ENCODE measurements around the gene PCSK2. TPM values are rescaled to one million over a fixed set of nuclear protein-coding genes. Genes with fewer than 3 reads are reported as not detected.

Gene PCSK2
- total and polyA plus RNA-seq, 4 donors, result 0.13 to 2.2 TPM; not detected in 2

DNA sequence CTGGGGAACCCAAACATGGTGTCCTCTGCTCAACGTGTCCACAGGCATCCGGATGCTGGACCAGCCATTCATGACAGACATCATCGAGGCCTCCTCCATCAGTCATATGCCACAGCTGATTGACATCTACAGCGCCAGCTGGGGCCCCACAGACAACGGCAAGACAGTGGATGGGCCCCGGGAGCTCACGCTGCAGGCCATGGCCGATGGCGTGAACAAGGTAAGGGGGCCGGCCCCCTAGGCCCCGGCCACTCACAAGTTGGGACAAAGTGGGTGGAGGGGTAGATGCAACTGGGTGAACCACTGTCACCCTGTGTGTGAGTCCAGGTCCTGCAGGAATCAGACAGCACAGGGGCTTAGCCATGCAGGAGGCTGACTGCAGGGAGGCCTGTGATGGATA lies 209.8 kb downstream of the PCSK2 start:
- Histone ChIP-seq H3K36me3 (ENCODE audit: control insufficient read depth in 1 of 2, insufficient read depth in 2 of 2, low read length in 1 of 2) (no peaks in the 10 kb centered on the region), H3K27me3 (ENCODE audit: control insufficient read depth in 1 of 2, insufficient read depth in 2 of 2, low read length in 1 of 2) (no peaks in the 10 kb centered on the region), H3K4me1 (ENCODE audit: control insufficient read depth in 1 of 2, insufficient read depth in 2 of 2, low read length in 2 of 2) (no peaks in the 10 kb centered on the region), H3K9me3 (ENCODE audit: control insufficient read depth, low read length) (no peaks in the 10 kb centered on the region), H3K4me3 (ENCODE audit: low read length in 2 of 2) (no peak overlapping the region), H3K27ac (ENCODE audit: low read depth in 1 of 2, low read length in 2 of 2) (no peak overlapping the region)
- no peak for DNase-seq
- ATAC-seq (ENCODE audit: low FRiP score), result no peak
- 90 to 91% methylated on average over 11 of the region's 11 CpGs for WGBS, 2 donors
- intact Hi-C loops (cut with DNase I), result no loop called here

DNA sequence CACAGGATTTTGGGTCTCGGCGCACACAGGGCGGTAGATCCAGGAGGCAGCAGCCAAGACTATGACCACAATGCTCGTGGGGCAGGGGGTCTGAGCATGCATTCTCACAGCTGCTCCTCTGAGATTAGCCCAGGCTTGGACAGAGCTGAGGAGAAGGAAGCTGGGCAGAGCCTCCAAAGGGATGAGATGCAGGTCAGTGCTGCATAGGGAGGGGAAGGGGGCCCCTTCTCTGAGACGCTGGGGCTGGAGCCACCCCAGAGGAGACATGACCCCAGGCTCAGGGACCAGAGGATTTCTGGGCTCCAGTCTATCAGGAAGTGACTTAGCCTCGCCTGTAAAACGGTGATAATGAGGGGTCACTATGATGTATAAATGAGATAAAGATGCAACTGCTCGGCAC lies 210.4 kb downstream of the PCSK2 start:
- Histone ChIP-seq H3K9me3 (ENCODE audit: control insufficient read depth, low read length) (no peaks in the 10 kb centered on the region), H3K36me3 (ENCODE audit: control insufficient read depth in 1 of 2, insufficient read depth in 2 of 2, low read length in 1 of 2) (no peaks in the 10 kb centered on the region), H3K27me3 (ENCODE audit: control insufficient read depth in 1 of 2, insufficient read depth in 2 of 2, low read length in 1 of 2) (no peaks in the 10 kb centered on the region), H3K4me3 (ENCODE audit: low read length in 2 of 2) (no peak overlapping the region), H3K27ac (ENCODE audit: low read depth in 1 of 2, low read length in 2 of 2) (no peak overlapping the region), H3K4me1 (ENCODE audit: control insufficient read depth in 1 of 2, insufficient read depth in 2 of 2, low read length in 2 of 2) (no peaks in the 10 kb centered on the region)
- ATAC-seq (ENCODE audit: low FRiP score), result no peak
- intact Hi-C loops (cut with DNase I), result no loop called here
- 62 to 66% methylated on average over 8 of the region's 8 CpGs for WGBS, 2 donors
- no peak for DNase-seq

DNA sequence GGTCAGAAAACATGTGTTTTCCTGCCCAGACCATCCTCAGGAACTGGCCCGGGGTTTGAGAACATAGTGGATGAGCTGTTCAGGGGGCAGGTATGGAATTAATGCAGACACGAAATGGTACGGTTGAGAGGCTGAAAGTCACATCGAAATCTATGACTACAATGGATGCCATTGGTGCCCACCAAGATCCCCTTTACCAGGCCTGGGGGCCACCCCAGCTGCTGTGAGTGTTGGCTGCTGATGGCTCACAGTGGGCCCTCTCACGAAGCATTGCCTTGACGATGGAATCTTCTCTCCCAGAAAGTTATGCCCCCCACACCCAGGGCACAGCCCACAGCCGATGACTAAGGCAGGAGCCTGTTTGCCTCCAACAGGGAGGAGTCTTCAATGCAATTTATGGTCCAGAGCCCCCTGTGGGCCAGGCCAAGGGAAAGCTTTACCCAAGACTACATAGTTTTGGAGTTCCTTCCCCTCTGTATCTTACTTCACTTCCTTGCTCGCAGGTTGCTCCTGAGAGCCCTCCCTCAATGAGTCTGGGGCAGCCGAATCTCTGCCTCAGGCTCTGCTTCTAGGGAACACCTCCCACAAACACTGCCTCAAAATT lies 211.7 kb downstream of the PCSK2 start:
- no peaks in the 10 kb centered on the region for H3K27me3 ChIP-seq (ENCODE audit: control insufficient read depth in 1 of 2, insufficient read depth in 2 of 2, low read length in 1 of 2)
- ATAC-seq (ENCODE audit: low FRiP score) (no peak), DNase-seq (no peak)
- H3K4me3 ChIP-seq (ENCODE audit: low read length in 2 of 2), result no peak overlapping the region
- intact Hi-C loops (cut with DNase I), result no loop called here
- H3K27ac ChIP-seq (ENCODE audit: low read depth in 1 of 2, low read length in 2 of 2), result no peak overlapping the region
- WGBS, 2 donors, result 83 to 85% methylated on average over 9 of the region's 9 CpGs
- H3K36me3 ChIP-seq (ENCODE audit: control insufficient read depth in 1 of 2, insufficient read depth in 2 of 2, low read length in 1 of 2), result no peaks in the 10 kb centered on the region
- H3K4me1 ChIP-seq (ENCODE audit: control insufficient read depth in 1 of 2, insufficient read depth in 2 of 2, low read length in 2 of 2), result no peaks in the 10 kb centered on the region
- no peaks in the 10 kb centered on the region for H3K9me3 ChIP-seq (ENCODE audit: control insufficient read depth, low read length)

DNA sequence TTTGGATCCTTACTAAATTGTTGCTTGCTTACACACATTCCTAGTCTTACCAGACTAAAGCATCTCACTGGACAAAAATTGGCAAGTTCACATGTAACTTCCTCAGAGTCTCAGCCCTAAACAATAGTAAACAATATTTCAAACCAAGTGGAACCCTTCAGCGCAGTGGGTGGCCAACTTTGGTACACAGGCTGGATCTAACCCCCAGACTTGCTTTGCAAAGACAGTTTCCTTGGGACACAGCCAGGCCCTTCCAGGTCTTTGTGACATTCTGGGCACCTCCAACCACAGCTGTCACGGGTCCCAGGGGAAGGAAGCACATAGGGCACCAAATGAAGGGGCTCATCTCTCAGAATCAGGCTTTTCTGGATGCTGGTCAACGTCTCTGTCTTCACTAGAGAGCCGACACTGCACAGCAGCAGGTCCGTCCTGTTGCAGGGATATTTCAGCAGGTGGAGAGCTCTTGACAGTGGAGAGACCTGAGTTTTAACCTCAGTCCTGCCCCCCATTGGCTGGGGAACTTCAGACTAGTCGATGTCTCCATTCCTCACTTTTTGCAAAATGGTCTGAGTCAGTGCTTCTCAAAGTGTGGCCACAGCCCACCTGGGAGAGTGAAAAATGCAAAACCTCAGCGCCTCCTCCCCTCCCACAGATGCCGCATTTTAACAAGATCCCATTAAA lies 212.9 kb downstream of the PCSK2 start:
- H3K4me3 ChIP-seq (ENCODE audit: low read length in 2 of 2), result no peak overlapping the region
- WGBS, 2 donors, result 73 to 78% methylated on average over 8 of the region's 8 CpGs
- no peaks in the 10 kb centered on the region for H3K4me1 ChIP-seq (ENCODE audit: control insufficient read depth in 1 of 2, insufficient read depth in 2 of 2, low read length in 2 of 2)
- intact Hi-C loops (cut with DNase I), result no loop called here
- no peaks in the 10 kb centered on the region for H3K36me3 ChIP-seq (ENCODE audit: control insufficient read depth in 1 of 2, insufficient read depth in 2 of 2, low read length in 1 of 2)
- no peak for DNase-seq
- no peaks in the 10 kb centered on the region for H3K9me3 ChIP-seq (ENCODE audit: control insufficient read depth, low read length)
- ATAC-seq (ENCODE audit: low FRiP score), result no peak
- H3K27ac ChIP-seq (ENCODE audit: low read depth in 1 of 2, low read length in 2 of 2), result no peak overlapping the region
- H3K27me3 ChIP-seq (ENCODE audit: control insufficient read depth in 1 of 2, insufficient read depth in 2 of 2, low read length in 1 of 2), result no peaks in the 10 kb centered on the region

DNA sequence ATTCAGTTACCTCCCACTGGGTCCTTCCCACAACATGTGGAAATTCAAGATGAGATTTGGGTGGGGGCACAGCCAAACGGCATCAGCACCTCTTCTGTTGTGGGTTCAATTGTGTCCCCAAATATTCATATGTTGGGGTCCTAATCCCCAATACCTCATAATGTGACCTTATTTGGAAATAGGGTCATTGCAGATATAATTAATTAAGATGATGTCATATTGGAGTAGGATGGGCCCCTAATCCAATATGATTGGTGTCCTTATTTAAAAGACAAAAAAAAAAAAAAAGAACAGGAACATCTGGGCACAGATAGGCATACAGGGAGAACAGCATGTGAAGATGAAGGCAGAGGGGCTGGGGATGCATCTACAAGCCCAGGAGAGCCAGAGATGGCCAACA lies 214.9 kb downstream of the PCSK2 start:
- Histone ChIP-seq H3K36me3 (ENCODE audit: control insufficient read depth in 1 of 2, insufficient read depth in 2 of 2, low read length in 1 of 2) (no peaks in the 10 kb centered on the region), H3K27ac (ENCODE audit: low read depth in 1 of 2, low read length in 2 of 2) (no peak overlapping the region), H3K4me3 (ENCODE audit: low read length in 2 of 2) (no peak overlapping the region), H3K9me3 (ENCODE audit: control insufficient read depth, low read length) (no peaks in the 10 kb centered on the region), H3K4me1 (ENCODE audit: control insufficient read depth in 1 of 2, insufficient read depth in 2 of 2, low read length in 2 of 2) (no peaks in the 10 kb centered on the region), H3K27me3 (ENCODE audit: control insufficient read depth in 1 of 2, insufficient read depth in 2 of 2, low read length in 1 of 2) (no peaks in the 10 kb centered on the region)
- WGBS, 2 donors, result 90 to 92% methylated on average over 1 of the region's 1 CpG
- intact Hi-C loops (cut with DNase I), result no loop called here
- DNase-seq (no peak), ATAC-seq (ENCODE audit: low FRiP score) (no peak)

DNA sequence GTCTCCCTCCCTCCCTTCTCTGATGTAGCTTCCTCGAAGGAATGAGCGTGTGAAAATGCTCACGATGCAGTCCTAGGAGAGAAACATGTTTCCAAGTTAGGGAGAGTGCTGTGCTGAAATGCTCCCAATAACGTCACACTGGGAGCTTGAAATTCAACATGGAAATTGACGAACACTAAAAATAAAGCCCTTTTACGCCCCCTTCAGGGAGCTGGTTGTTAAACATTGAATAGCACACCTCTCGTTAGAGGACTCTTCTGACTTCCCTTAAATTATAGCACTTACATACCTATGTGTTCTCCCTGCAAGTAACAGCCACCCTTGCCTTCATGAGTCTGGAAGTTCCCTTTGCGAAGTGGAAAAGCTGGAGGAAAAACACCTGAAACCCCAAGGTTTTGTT lies 215.7 kb downstream of the PCSK2 start:
- no peak for ATAC-seq (ENCODE audit: low FRiP score)
- H3K27me3 ChIP-seq (ENCODE audit: control insufficient read depth in 1 of 2, insufficient read depth in 2 of 2, low read length in 1 of 2), result no peaks in the 10 kb centered on the region
- intact Hi-C loops (cut with DNase I), result no loop called here
- DNase-seq, result no peak
- H3K4me3 ChIP-seq (ENCODE audit: low read length in 2 of 2), result no peak overlapping the region
- no peaks in the 10 kb centered on the region for H3K9me3 ChIP-seq (ENCODE audit: control insufficient read depth, low read length)
- no peaks in the 10 kb centered on the region for H3K4me1 ChIP-seq (ENCODE audit: control insufficient read depth in 1 of 2, insufficient read depth in 2 of 2, low read length in 2 of 2)
- no peaks in the 10 kb centered on the region for H3K36me3 ChIP-seq (ENCODE audit: control insufficient read depth in 1 of 2, insufficient read depth in 2 of 2, low read length in 1 of 2)
- 30 to 35% methylated on average over 8 of the region's 8 CpGs for WGBS, 2 donors
- no peak overlapping the region for H3K27ac ChIP-seq (ENCODE audit: low read depth in 1 of 2, low read length in 2 of 2)

DNA sequence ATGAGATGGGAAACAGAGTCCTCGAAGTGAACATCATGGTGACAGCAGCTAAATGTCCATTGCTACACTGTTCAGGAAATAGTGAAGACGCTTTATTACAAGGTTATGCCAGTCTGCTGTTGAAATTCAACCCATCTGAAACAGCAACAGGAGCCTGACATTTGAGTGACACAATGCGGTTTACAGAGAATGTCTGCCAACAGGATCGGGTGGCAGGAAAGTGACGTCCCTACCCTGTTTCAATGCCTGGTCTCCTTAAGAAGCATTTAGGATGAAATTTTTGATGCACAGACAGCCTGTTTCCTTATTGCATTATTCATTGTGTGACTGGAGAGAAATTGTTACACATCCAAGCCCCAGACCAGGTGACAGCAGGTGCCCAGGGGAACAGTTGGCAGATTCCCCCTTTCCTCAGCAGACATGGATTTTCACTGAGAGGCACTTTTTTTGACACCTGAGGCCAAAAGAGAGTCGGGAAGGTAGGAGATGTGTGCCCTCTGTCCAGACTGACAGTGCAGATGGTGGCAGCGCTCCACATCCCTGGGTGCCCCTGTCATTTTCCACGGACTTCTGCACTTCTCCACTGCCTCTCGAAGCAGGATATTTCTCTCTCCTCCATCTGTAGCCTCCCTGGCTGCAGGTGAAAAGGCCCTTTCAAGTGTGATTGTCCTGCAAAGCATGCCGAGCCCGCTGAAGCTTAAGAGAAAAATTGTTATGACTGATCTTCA lies 216.5 kb downstream of the PCSK2 start:
- Histone ChIP-seq H3K9me3 (ENCODE audit: control insufficient read depth, low read length) (no peaks in the 10 kb centered on the region), H3K4me3 (ENCODE audit: low read length in 2 of 2) (no peak overlapping the region), H3K27ac (ENCODE audit: low read depth in 1 of 2, low read length in 2 of 2) (no peak overlapping the region), H3K4me1 (ENCODE audit: control insufficient read depth in 1 of 2, insufficient read depth in 2 of 2, low read length in 2 of 2) (no peaks in the 10 kb centered on the region), H3K27me3 (ENCODE audit: control insufficient read depth in 1 of 2, insufficient read depth in 2 of 2, low read length in 1 of 2) (no peaks in the 10 kb centered on the region), H3K36me3 (ENCODE audit: control insufficient read depth in 1 of 2, insufficient read depth in 2 of 2, low read length in 1 of 2) (no peaks in the 10 kb centered on the region)
- ATAC-seq (ENCODE audit: low FRiP score) (no peak), DNase-seq (no peak)
- WGBS, 2 donors, result 64 to 65% methylated on average over 11 of the region's 11 CpGs
- intact Hi-C loops (cut with DNase I), result no loop called here

DNA sequence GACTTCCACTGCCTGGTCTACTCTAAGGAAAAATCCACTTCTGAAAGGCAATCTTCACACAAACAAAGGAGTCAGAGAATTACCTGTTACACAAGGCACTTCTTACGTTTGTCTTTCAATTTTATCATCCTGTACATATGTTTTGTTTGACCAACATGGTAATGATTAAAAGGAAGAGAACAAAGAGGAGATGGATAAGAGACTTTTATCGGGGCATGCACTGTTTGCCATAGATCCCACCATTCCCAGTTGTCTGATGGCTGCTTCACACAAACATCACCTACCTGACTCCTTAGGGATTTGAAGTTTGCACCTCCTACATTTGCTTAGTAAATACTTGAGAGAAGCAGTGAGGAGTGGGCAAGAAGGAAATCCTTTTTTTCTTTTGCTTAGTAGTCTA lies 217.3 kb downstream of the PCSK2 start:
- no peaks in the 10 kb centered on the region for H3K27me3 ChIP-seq (ENCODE audit: control insufficient read depth in 1 of 2, insufficient read depth in 2 of 2, low read length in 1 of 2)
- intact Hi-C loops (cut with DNase I), result no loop called here
- H3K4me1 ChIP-seq (ENCODE audit: control insufficient read depth in 1 of 2, insufficient read depth in 2 of 2, low read length in 2 of 2), result no peaks in the 10 kb centered on the region
- 57 to 61% methylated on average over 2 of the region's 2 CpGs for WGBS, 2 donors
- no peak overlapping the region for H3K4me3 ChIP-seq (ENCODE audit: low read length in 2 of 2)
- DNase-seq, result no peak
- no peak overlapping the region for H3K27ac ChIP-seq (ENCODE audit: low read depth in 1 of 2, low read length in 2 of 2)
- ATAC-seq (ENCODE audit: low FRiP score), result no peak
- H3K36me3 ChIP-seq (ENCODE audit: control insufficient read depth in 1 of 2, insufficient read depth in 2 of 2, low read length in 1 of 2), result no peaks in the 10 kb centered on the region
- no peaks in the 10 kb centered on the region for H3K9me3 ChIP-seq (ENCODE audit: control insufficient read depth, low read length)

DNA sequence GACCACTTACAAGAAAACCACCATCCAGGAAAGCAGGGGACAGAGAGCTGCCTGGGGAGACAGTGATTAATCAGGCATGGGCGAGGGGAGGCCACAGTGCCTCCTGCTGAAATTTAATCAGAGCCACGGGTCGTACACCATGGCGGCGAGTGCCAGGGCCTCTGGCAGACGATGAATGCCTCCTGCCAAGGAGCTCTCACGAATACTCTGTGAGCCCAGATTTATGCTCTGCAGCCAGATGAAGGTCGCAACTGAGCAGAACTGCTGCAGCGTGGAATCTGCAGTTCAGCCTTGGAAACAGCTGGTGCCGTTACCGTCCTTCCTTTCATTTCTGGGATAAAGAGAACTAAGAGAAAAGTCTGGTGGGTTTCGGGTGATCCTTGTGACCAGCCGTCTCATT lies 218.7 kb downstream of the PCSK2 start:
- intact Hi-C loops (cut with DNase I), result no loop called here
- Histone ChIP-seq H3K27me3 (ENCODE audit: control insufficient read depth in 1 of 2, insufficient read depth in 2 of 2, low read length in 1 of 2) (no peaks in the 10 kb centered on the region), H3K9me3 (ENCODE audit: control insufficient read depth, low read length) (no peaks in the 10 kb centered on the region), H3K4me3 (ENCODE audit: low read length in 2 of 2) (no peak overlapping the region), H3K4me1 (ENCODE audit: control insufficient read depth in 1 of 2, insufficient read depth in 2 of 2, low read length in 2 of 2) (no peaks in the 10 kb centered on the region), H3K27ac (ENCODE audit: low read depth in 1 of 2, low read length in 2 of 2) (no peak overlapping the region), H3K36me3 (ENCODE audit: control insufficient read depth in 1 of 2, insufficient read depth in 2 of 2, low read length in 1 of 2) (no peaks in the 10 kb centered on the region)
- WGBS, 2 donors, result 49 to 55% methylated on average over 13 of the region's 13 CpGs
- ATAC-seq (ENCODE audit: low FRiP score) (no peak), DNase-seq (no peak)
